Kidney epithelial cell (primary cell): ENCODE results near the gene TMEM19. TPM values are rescaled to one million over a fixed set of nuclear protein-coding genes. Genes with fewer than 3 reads are reported as not detected.

Source experiments
- DNase-seq: peaks from one replicate; pipeline ENCODE4 v3.0.0-alpha.2; 2010; ENCODE audit warnings: low read depth
- H3K27me3 ChIP-seq: 2 replicates; pipeline ENCODE4 v1.6.0; 2011; ENCODE audit warnings: low read length; ENCODE audit not compliant: control insufficient read depth, insufficient read depth
- H3K36me3 ChIP-seq: 2 replicates; pipeline ENCODE4 v1.5.1; 2011; ENCODE audit warnings: low read length; ENCODE audit not compliant: control insufficient read depth, insufficient read depth
- H3K4me3 ChIP-seq: 2 replicates; pipeline ENCODE4 v1.5.1; 2011; ENCODE audit warnings: low read depth, mild to moderate bottlenecking, control low read depth, low read length
- total RNA-seq: library from RNA; depleted of rRNA; stranded (reverse); fragments of >200 nt; gene quantifications from 2 replicates; pipeline ENCODE4 v1.2.3, GENCODE V29; 2015
- TF ChIP-seq, protein P1 (sequence below): IDR thresholded peaks from 2 replicates; pipeline ENCODE4 v1.5.1; 2011; ENCODE audit warnings: mild to moderate bottlenecking, moderate library complexity, low read length, control low read depth, inconsistent platforms; ENCODE audit not compliant: insufficient read depth, poor library complexity, severe bottlenecking

Gene TMEM19
- total RNA-seq, 1 donor from 2014 or later: 13.1 TPM

DNA sequence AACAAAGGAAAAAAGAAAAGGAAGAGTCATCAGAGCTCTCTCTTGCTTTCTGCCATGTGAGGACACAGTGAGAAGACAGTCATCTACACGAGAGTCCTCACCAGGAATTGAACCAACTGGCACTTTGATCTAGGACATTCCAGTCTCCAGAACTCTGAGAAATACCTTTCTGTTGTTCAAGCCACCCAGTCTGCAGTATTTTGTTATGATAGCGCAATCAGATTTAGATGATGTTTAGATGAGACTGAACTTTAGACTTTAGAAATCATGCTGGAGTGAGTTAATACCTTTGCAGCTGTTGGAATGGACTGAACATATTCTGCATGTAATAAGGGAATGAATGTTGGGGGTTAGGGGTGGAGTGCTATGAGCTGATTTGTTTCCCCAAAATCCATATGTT is 40.7 kb downstream of the TMEM19 start:
- DNase-seq: no peak
- TF ChIP-seq, protein P1, sequence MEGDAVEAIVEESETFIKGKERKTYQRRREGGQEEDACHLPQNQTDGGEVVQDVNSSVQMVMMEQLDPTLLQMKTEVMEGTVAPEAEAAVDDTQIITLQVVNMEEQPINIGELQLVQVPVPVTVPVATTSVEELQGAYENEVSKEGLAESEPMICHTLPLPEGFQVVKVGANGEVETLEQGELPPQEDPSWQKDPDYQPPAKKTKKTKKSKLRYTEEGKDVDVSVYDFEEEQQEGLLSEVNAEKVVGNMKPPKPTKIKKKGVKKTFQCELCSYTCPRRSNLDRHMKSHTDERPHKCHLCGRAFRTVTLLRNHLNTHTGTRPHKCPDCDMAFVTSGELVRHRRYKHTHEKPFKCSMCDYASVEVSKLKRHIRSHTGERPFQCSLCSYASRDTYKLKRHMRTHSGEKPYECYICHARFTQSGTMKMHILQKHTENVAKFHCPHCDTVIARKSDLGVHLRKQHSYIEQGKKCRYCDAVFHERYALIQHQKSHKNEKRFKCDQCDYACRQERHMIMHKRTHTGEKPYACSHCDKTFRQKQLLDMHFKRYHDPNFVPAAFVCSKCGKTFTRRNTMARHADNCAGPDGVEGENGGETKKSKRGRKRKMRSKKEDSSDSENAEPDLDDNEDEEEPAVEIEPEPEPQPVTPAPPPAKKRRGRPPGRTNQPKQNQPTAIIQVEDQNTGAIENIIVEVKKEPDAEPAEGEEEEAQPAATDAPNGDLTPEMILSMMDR: no peak
- H3K36me3 ChIP-seq: no peaks in the 10 kb centered on the region
- H3K4me3 ChIP-seq: no peak overlapping the region
- no peaks in the 10 kb centered on the region for H3K27me3 ChIP-seq

GRCh38 chr12:71727958-71728357 is 42.1 kb downstream of the TMEM19 start:
- Histone ChIP-seq H3K4me3 (no peak overlapping the region), H3K27me3 (no peaks in the 10 kb centered on the region), H3K36me3 (no peaks in the 10 kb centered on the region)
- TF ChIP-seq, protein P1: no peak
- DNase-seq: no peak

- no peak overlapping the region for H3K4me3 ChIP-seq
- no peaks in the 10 kb centered on the region for H3K27me3 ChIP-seq
- TF ChIP-seq, protein P1: no peak
- no peak for DNase-seq
- no peaks in the 10 kb centered on the region for H3K36me3 ChIP-seq
Observed at GRCh38 chr12:71730936-71731335, 45.1 kb downstream of the TMEM19 start.

GRCh38 chr12:71731439-71732356 is 45.8 kb downstream of the TMEM19 start:
- H3K36me3 ChIP-seq: no peaks in the 10 kb centered on the region
- TF ChIP-seq, protein P1: no peak
- no peak for DNase-seq
- H3K4me3 ChIP-seq: no peak overlapping the region
- H3K27me3 ChIP-seq: no peaks in the 10 kb centered on the region

DNA sequence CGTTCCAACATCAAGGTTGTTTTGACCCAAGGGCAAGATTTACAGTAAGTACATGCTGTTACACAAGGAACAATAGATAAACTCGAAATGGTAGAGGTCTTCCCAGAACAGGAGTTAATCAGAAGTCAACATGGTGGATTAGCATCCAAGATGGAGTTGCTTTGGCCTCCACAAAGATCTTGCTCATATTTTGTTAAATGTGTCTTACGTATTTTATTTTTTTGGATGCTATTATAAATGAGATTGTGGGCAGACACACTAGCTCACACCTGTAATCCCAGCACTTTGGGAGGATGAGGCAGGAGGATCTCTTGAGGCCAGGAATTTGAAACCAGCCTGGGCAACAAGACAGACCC is 46.5 kb downstream of the TMEM19 start:
- no peaks in the 10 kb centered on the region for H3K27me3 ChIP-seq
- TF ChIP-seq, protein P1: no peak
- H3K4me3 ChIP-seq: no peak overlapping the region
- no peaks in the 10 kb centered on the region for H3K36me3 ChIP-seq
- no peak for DNase-seq

DNA sequence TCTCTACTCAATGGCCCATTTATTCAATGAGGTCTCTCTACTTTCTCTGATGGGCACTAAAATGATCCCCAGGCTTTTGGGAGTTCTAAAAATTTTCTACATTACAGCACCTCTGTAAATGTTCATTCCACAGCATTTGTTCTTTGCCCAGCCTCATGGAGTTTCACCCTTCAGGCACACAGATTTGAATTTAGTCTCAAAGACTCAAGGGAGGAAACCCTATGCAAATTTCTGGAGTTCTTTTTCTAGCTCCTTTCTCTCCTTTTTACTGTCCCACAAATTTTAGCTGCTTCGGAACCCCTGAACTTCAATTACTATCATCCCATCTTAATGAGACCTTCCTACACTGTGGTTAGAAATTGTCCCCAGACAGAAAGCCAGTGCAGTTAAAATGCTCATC is 51.3 kb downstream of the TMEM19 start:
- H3K4me3 ChIP-seq: no peak overlapping the region
- TF ChIP-seq, protein P1: no peak
- no peaks in the 10 kb centered on the region for H3K27me3 ChIP-seq
- DNase-seq: no peak
- no peaks in the 10 kb centered on the region for H3K36me3 ChIP-seq
